WTC11 (cell line): ENCODE measurements around the gene COG4. TPM values are rescaled to one million over a fixed set of nuclear protein-coding genes. Genes with fewer than 3 reads are reported as not detected.

Experiments used
- ATAC-seq: fragments of 200-7000 bp; cut with Tn5 transposase; 2 replicates; pipeline ENCODE4 v1.10.0; 2021; ENCODE audit warnings: mild to moderate bottlenecking, moderate library complexity
- CTCF ChIA-PET: fragments of 300-600 bp; sonication (Branson Sonifier 250); formaldehyde crosslinking; loops from one replicate; lab custom pipeline; 2021; ENCODE audit warnings: antibody characterized with exemption; lab: Charles Lee
- POLR2A ChIA-PET: fragments of 350-600 bp; sonication (Branson Sonifier 250); formaldehyde crosslinking; loops from one replicate; lab custom pipeline; 2021; ENCODE audit warnings: antibody characterized with exemption; lab: Charles Lee
- DNase-seq: peaks from one replicate; pipeline ENCODE4 v3.0.0; 2021; ENCODE audit warnings: low spot score
- H3K27ac Mint-ChIP-seq: 2 replicates; pipeline ENCODE4 v1.8.0; 2021; ENCODE audit warnings: mixed read lengths
- H3K27me3 Mint-ChIP-seq: 2 replicates; pipeline ENCODE4 v1.8.0; 2021; ENCODE audit warnings: low read depth, mild to moderate bottlenecking, moderate library complexity, mixed read lengths
- H3K36me3 Mint-ChIP-seq: 2 replicates; pipeline ENCODE4 v1.8.0; 2021; ENCODE audit warnings: mixed read lengths
- H3K4me1 Mint-ChIP-seq: 2 replicates; pipeline ENCODE4 v1.8.0; 2022; ENCODE audit warnings: mixed read lengths
- H3K4me3 Mint-ChIP-seq: 2 replicates; pipeline ENCODE4 v1.8.0; 2021; ENCODE audit warnings: mild to moderate bottlenecking, moderate library complexity, mixed read lengths
- H3K9me3 Mint-ChIP-seq: 2 replicates; pipeline ENCODE4 v1.8.0; 2021; ENCODE audit warnings: mixed read lengths
- ATF1 ChIP-seq: sonication (generic); formaldehyde crosslinking; IDR thresholded peaks from 2 replicates; pipeline ENCODE4 v1.8.1; 2023; ENCODE audit warnings: mild to moderate bottlenecking, moderate library complexity, missing genetic modification reagents
- CBFB ChIP-seq: sonication (generic); formaldehyde crosslinking; IDR thresholded peaks from 2 replicates; pipeline ENCODE4 v1.8.1; 2022; ENCODE audit warnings: mild to moderate bottlenecking, low read depth, missing genetic modification reagents
- CREB1 ChIP-seq: sonication (generic); formaldehyde crosslinking; IDR thresholded peaks from 2 replicates; pipeline ENCODE4 v1.8.0; 2023; ENCODE audit warnings: mild to moderate bottlenecking, missing genetic modification reagents
- ELF4 ChIP-seq: sonication (generic); formaldehyde crosslinking; IDR thresholded peaks from 2 replicates; pipeline ENCODE4 v1.8.1; 2022; ENCODE audit warnings: low read depth, mild to moderate bottlenecking, moderate library complexity, missing genetic modification reagents
- FOXK1 ChIP-seq: sonication (generic); formaldehyde crosslinking; IDR thresholded peaks from 2 replicates; pipeline ENCODE4 v1.8.0; 2022; ENCODE audit warnings: mild to moderate bottlenecking, moderate library complexity, missing genetic modification reagents
- FOXP1 ChIP-seq: sonication (generic); formaldehyde crosslinking; IDR thresholded peaks from 2 replicates; pipeline ENCODE4 v1.8.0; 2022; ENCODE audit warnings: missing genetic modification reagents, mild to moderate bottlenecking, moderate library complexity, borderline replicate concordance
- JAZF1 ChIP-seq: fragments of 250-450 bp; sonication (Bioruptor Pico); IDR thresholded peaks from 2 replicates; pipeline ENCODE4 v1.9.0; 2021; ENCODE audit warnings: moderate library complexity, mild to moderate bottlenecking, inconsistent platforms
- NFATC4 ChIP-seq: fragments of 250-450 bp; sonication (Bioruptor Pico); IDR thresholded peaks from 2 replicates; pipeline ENCODE4 v1.9.0; 2021; ENCODE audit warnings: mild to moderate bottlenecking
- SMAD4 ChIP-seq: sonication (generic); formaldehyde crosslinking; IDR thresholded peaks from 2 replicates; pipeline ENCODE4 v1.8.0; 2022; ENCODE audit warnings: mild to moderate bottlenecking, missing genetic modification reagents
- TEAD4 ChIP-seq: sonication (generic); formaldehyde crosslinking; IDR thresholded peaks from 2 replicates; pipeline ENCODE4 v1.8.0; 2022; ENCODE audit warnings: mild to moderate bottlenecking, missing genetic modification reagents
- ZNF416 ChIP-seq: fragments of 250-450 bp; sonication (Bioruptor Pico); IDR thresholded peaks from 2 replicates; pipeline ENCODE4 v1.9.0; 2021; ENCODE audit warnings: mild to moderate bottlenecking, inconsistent platforms
- total RNA-seq: library from RNA; stranded (reverse); gene quantifications from 3 replicates; pipeline ENCODE4 v1.2.3, GENCODE V29; 2021
- TF ChIP-seq, protein P1 (sequence below): sonication (generic); formaldehyde crosslinking; IDR thresholded peaks from 2 replicates; pipeline ENCODE4 v1.8.1; 2023; ENCODE audit warnings: mild to moderate bottlenecking, missing genetic modification reagents, moderate library complexity
- TF ChIP-seq, protein P2 (sequence below): sonication (generic); formaldehyde crosslinking; IDR thresholded peaks from 2 replicates; pipeline ENCODE4 v1.8.0; 2022; ENCODE audit warnings: mild to moderate bottlenecking, missing genetic modification reagents
- TF ChIP-seq, protein P3 (sequence below): sonication (generic); formaldehyde crosslinking; IDR thresholded peaks from 2 replicates; pipeline ENCODE4 v1.8.1; 2023; ENCODE audit warnings: mild to moderate bottlenecking, missing genetic modification reagents, moderate library complexity
- TF ChIP-seq, protein P4 (sequence below): sonication (generic); formaldehyde crosslinking; IDR thresholded peaks from 2 replicates; pipeline ENCODE4 v1.8.0; 2022; ENCODE audit warnings: mild to moderate bottlenecking, missing genetic modification reagents
- TF ChIP-seq, protein P5 (sequence below): fragments of 250-450 bp; sonication (Bioruptor Pico); IDR thresholded peaks from 2 replicates; pipeline ENCODE4 v2.1.2; 2022; ENCODE audit warnings: mild to moderate bottlenecking, moderate library complexity
- TF ChIP-seq, protein P6 (sequence below): sonication (generic); formaldehyde crosslinking; IDR thresholded peaks from 2 replicates; pipeline ENCODE4 v1.8.0; 2023; ENCODE audit warnings: missing genetic modification reagents, mild to moderate bottlenecking, borderline replicate concordance
- TF ChIP-seq, protein P7 (sequence below): sonication (generic); formaldehyde crosslinking; IDR thresholded peaks from 2 replicates; pipeline ENCODE4 v1.8.0; 2023; ENCODE audit warnings: missing genetic modification reagents
- TF ChIP-seq, protein P8 (sequence below): sonication (generic); formaldehyde crosslinking; IDR thresholded peaks from 2 replicates; pipeline ENCODE4 v1.8.1; 2022; ENCODE audit warnings: low read depth, mild to moderate bottlenecking, moderate library complexity, missing genetic modification reagents, borderline replicate concordance
- TF ChIP-seq, protein P9 (sequence below): fragments of 250-450 bp; sonication (Bioruptor Pico); IDR thresholded peaks from 2 replicates; pipeline ENCODE4 v1.9.0; 2021; ENCODE audit warnings: moderate library complexity, mild to moderate bottlenecking, inconsistent platforms, borderline replicate concordance
- TF ChIP-seq, protein P10 (sequence below): sonication (generic); formaldehyde crosslinking; IDR thresholded peaks from 2 replicates; pipeline ENCODE4 v1.8.1; 2022; ENCODE audit warnings: missing genetic modification reagents, borderline replicate concordance

Gene COG4
- total RNA-seq, 1 experiment from 2014 or later, result 56.6 TPM

DNA sequence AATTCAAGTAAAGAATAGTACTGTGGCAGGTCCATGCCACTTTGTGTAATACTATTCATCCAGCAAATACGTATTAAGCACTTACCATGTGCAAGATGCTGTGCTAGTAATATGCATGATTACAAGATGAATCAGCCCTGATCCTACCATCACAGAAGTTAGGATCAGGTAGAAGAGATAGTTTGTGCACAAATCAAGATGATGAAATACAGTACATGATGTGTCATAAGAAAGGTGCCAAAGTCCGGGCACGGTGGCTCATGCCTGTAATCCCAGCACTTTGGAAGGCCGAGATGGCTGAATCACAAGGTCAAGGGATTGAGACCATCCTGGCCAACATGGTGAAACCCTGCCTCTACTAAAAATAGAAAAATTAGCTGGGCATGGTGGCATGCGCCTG, 10.9 kb downstream of the COG4 start (continued):
- TF ChIP-seq, protein P1, sequence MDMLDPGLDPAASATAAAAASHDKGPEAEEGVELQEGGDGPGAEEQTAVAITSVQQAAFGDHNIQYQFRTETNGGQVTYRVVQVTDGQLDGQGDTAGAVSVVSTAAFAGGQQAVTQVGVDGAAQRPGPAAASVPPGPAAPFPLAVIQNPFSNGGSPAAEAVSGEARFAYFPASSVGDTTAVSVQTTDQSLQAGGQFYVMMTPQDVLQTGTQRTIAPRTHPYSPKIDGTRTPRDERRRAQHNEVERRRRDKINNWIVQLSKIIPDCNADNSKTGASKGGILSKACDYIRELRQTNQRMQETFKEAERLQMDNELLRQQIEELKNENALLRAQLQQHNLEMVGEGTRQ (CRISPR knock-in tag), result no peak
- no peak for TF ChIP-seq TEAD4 (CRISPR knock-in tag)
- TF ChIP-seq, protein P2, sequence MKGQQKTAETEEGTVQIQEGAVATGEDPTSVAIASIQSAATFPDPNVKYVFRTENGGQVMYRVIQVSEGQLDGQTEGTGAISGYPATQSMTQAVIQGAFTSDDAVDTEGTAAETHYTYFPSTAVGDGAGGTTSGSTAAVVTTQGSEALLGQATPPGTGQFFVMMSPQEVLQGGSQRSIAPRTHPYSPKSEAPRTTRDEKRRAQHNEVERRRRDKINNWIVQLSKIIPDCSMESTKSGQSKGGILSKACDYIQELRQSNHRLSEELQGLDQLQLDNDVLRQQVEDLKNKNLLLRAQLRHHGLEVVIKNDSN (CRISPR knock-in tag), result no peak
- TF ChIP-seq FOXK1 (CRISPR knock-in tag), result no peak
- TF ChIP-seq, protein P3, sequence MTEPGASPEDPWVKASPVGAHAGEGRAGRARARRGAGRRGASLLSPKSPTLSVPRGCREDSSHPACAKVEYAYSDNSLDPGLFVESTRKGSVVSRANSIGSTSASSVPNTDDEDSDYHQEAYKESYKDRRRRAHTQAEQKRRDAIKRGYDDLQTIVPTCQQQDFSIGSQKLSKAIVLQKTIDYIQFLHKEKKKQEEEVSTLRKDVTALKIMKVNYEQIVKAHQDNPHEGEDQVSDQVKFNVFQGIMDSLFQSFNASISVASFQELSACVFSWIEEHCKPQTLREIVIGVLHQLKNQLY (CRISPR knock-in tag), result no peak
- TF ChIP-seq CBFB (CRISPR knock-in tag), result no peak
- no peak for TF ChIP-seq FOXP1 (CRISPR knock-in tag)
- no peak for TF ChIP-seq ELF4 (CRISPR knock-in tag)
- no peak for TF ChIP-seq NFATC4 (CRISPR knock-in tag)

DNA sequence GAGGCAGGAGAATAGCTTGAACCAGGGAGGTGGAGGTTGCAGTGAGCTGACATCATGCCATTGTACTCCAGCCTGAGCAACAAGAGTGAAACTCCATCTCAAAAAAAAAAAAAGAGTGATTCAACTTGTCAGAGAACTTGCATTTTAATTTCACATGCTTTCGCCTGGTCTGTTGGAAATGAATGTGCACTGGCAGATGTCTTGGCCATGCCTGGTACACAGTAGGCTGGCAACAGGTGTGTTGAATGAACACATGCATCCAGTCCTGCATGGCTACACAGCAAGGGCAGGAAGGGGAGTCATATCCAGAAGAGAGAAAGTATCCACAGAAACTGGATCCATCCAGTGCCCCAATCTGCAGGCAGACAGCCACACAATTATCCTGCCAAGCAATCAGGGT, 11.5 kb downstream of the COG4 start:
- Mint-ChIP-seq H3K27me3 (no peaks in the 10 kb centered on the region), H3K4me3 (no peak overlapping the region), H3K36me3 (peaks cover 52% of the 10 kb centered on the region)
- no peak for ATAC-seq
- no peak for DNase-seq
- TF ChIP-seq CBFB (CRISPR knock-in tag), result no peak
- TF ChIP-seq, protein P4, sequence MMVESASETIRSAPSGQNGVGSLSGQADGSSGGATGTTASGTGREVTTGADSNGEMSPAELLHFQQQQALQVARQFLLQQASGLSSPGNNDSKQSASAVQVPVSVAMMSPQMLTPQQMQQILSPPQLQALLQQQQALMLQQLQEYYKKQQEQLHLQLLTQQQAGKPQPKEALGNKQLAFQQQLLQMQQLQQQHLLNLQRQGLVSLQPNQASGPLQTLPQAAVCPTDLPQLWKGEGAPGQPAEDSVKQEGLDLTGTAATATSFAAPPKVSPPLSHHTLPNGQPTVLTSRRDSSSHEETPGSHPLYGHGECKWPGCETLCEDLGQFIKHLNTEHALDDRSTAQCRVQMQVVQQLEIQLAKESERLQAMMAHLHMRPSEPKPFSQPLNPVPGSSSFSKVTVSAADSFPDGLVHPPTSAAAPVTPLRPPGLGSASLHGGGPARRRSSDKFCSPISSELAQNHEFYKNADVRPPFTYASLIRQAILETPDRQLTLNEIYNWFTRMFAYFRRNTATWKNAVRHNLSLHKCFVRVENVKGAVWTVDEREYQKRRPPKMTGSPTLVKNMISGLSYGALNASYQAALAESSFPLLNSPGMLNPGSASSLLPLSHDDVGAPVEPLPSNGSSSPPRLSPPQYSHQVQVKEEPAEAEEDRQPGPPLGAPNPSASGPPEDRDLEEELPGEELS (CRISPR knock-in tag), result no peak
- TF ChIP-seq, protein P5, sequence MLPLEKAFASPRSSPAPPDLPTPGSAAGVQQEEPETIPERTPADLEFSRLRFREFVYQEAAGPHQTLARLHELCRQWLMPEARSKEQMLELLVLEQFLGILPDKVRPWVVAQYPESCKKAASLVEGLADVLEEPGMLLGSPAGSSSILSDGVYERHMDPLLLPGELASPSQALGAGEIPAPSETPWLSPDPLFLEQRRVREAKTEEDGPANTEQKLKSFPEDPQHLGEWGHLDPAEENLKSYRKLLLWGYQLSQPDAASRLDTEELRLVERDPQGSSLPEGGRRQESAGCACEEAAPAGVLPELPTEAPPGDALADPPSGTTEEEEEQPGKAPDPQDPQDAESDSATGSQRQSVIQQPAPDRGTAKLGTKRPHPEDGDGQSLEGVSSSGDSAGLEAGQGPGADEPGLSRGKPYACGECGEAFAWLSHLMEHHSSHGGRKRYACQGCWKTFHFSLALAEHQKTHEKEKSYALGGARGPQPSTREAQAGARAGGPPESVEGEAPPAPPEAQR (CRISPR knock-in tag), result no peak
- no peak for TF ChIP-seq ZNF416 (CRISPR knock-in tag)
- TF ChIP-seq, protein P6, sequence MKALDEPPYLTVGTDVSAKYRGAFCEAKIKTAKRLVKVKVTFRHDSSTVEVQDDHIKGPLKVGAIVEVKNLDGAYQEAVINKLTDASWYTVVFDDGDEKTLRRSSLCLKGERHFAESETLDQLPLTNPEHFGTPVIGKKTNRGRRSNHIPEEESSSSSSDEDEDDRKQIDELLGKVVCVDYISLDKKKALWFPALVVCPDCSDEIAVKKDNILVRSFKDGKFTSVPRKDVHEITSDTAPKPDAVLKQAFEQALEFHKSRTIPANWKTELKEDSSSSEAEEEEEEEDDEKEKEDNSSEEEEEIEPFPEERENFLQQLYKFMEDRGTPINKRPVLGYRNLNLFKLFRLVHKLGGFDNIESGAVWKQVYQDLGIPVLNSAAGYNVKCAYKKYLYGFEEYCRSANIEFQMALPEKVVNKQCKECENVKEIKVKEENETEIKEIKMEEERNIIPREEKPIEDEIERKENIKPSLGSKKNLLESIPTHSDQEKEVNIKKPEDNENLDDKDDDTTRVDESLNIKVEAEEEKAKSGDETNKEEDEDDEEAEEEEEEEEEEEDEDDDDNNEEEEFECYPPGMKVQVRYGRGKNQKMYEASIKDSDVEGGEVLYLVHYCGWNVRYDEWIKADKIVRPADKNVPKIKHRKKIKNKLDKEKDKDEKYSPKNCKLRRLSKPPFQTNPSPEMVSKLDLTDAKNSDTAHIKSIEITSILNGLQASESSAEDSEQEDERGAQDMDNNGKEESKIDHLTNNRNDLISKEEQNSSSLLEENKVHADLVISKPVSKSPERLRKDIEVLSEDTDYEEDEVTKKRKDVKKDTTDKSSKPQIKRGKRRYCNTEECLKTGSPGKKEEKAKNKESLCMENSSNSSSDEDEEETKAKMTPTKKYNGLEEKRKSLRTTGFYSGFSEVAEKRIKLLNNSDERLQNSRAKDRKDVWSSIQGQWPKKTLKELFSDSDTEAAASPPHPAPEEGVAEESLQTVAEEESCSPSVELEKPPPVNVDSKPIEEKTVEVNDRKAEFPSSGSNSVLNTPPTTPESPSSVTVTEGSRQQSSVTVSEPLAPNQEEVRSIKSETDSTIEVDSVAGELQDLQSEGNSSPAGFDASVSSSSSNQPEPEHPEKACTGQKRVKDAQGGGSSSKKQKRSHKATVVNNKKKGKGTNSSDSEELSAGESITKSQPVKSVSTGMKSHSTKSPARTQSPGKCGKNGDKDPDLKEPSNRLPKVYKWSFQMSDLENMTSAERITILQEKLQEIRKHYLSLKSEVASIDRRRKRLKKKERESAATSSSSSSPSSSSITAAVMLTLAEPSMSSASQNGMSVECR, result no peak
- no peak for TF ChIP-seq SMAD4 (CRISPR knock-in tag)
- TF ChIP-seq, protein P7, sequence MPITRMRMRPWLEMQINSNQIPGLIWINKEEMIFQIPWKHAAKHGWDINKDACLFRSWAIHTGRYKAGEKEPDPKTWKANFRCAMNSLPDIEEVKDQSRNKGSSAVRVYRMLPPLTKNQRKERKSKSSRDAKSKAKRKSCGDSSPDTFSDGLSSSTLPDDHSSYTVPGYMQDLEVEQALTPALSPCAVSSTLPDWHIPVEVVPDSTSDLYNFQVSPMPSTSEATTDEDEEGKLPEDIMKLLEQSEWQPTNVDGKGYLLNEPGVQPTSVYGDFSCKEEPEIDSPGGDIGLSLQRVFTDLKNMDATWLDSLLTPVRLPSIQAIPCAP (CRISPR knock-in tag), result no peak
- TF ChIP-seq, protein P8, sequence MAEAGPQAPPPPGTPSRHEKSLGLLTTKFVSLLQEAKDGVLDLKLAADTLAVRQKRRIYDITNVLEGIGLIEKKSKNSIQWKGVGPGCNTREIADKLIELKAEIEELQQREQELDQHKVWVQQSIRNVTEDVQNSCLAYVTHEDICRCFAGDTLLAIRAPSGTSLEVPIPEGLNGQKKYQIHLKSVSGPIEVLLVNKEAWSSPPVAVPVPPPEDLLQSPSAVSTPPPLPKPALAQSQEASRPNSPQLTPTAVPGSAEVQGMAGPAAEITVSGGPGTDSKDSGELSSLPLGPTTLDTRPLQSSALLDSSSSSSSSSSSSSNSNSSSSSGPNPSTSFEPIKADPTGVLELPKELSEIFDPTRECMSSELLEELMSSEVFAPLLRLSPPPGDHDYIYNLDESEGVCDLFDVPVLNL (CRISPR knock-in tag), result no peak
- no peak for TF ChIP-seq JAZF1 (CRISPR knock-in tag)
- no peak for TF ChIP-seq ATF1
- TF ChIP-seq, protein P9, sequence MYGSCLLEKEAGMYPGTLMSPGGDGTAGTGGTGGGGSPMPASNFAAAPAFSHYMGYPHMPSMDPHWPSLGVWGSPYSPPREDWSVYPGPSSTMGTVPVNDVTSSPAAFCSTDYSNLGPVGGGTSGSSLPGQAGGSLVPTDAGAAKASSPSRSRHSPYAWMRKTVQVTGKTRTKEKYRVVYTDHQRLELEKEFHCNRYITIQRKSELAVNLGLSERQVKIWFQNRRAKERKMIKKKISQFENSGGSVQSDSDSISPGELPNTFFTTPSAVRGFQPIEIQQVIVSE (CRISPR knock-in tag), result no peak
- TF ChIP-seq CREB1, result no peak
- TF ChIP-seq, protein P10, sequence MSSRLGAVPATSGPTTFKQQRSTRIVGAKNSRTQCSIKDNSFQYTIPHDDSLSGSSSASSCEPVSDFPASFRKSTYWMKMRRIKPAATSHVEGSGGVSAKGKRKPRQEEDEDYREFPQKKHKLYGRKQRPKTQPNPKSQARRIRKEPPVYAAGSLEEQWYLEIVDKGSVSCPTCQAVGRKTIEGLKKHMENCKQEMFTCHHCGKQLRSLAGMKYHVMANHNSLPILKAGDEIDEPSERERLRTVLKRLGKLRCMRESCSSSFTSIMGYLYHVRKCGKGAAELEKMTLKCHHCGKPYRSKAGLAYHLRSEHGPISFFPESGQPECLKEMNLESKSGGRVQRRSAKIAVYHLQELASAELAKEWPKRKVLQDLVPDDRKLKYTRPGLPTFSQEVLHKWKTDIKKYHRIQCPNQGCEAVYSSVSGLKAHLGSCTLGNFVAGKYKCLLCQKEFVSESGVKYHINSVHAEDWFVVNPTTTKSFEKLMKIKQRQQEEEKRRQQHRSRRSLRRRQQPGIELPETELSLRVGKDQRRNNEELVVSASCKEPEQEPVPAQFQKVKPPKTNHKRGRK (CRISPR knock-in tag), result no peak
- TF ChIP-seq, all 79 proteins: peak for 0
- ChIA-PET CTCF (no interaction called here), POLR2A (no interaction called here)
- Mint-ChIP-seq H3K27ac (peak overlapping the region; percentile 89; the same call in 1 of the 2 replicates), H3K9me3 (no peaks in the 10 kb centered on the region), H3K4me1 (no peaks in the 10 kb centered on the region)
